HL-60 (cell line): ENCODE measurements around the gene MGME1.

ENCODE experiments used
- DNase-seq, 2 experiments: peaks; one replicate each; pipeline ENCODE4 v3.0.0-alpha.2; 2010 to 2020; ENCODE audit warnings: low read depth in 1 of 2, low spot score in 1 of 2
- H3K27ac ChIP-seq: fragments of 250-450 bp; sonication (Bioruptor Pico); replicated peaks from 2 replicates; pipeline ENCODE4 v1.5.1; 2020; ENCODE audit warnings: mild to moderate bottlenecking, moderate library complexity
- H3K27me3 ChIP-seq: fragments of 250-450 bp; sonication (Bioruptor Pico); 2 replicates; pipeline ENCODE4 v1.5.1; 2021; ENCODE audit warnings: mild to moderate bottlenecking, moderate library complexity; ENCODE audit not compliant: insufficient read depth, poor library complexity, severe bottlenecking
- H3K4me3 ChIP-seq: replicated peaks from 2 replicates; pipeline ENCODE4 v1.5.1; 2011; ENCODE audit warnings: mild to moderate bottlenecking, control low read depth, low read length; ENCODE audit not compliant: insufficient read depth
- CTCF ChIP-seq: IDR thresholded peaks from one replicate; pipeline ENCODE4 v1.5.1; 2011; ENCODE audit warnings: low read length, control low read depth, inconsistent platforms; ENCODE audit not compliant: insufficient read depth
- GABPA ChIP-seq: IDR thresholded peaks from 2 replicates; pipeline ENCODE4 v1.6.1; 2012; ENCODE audit warnings: low read depth
- POLR2AphosphoS5 ChIP-seq: IDR thresholded peaks from 2 replicates; pipeline ENCODE4 v1.6.1; 2012; ENCODE audit warnings: low read depth
- REST ChIP-seq: IDR thresholded peaks from 2 replicates; pipeline ENCODE4 v1.6.1; 2012; ENCODE audit warnings: low read depth; ENCODE audit not compliant: insufficient replicate concordance
- SPI1 ChIP-seq: IDR thresholded peaks from 2 replicates; pipeline ENCODE4 v1.6.1; 2012; ENCODE audit warnings: low read depth, mild to moderate bottlenecking, borderline replicate concordance

The MGME1 gene

GRCh38 chr20:17947474-17947815, 21.4 kb upstream of the MGME1 start:
- TF ChIP-seq GABPA (no peak), CTCF (no peak), SPI1 (no peak), REST (no peak), POLR2AphosphoS5 (no peak)
- H3K4me3 ChIP-seq = no peak overlapping the region
- no peaks in the 10 kb centered on the region for H3K27me3 ChIP-seq
- H3K27ac ChIP-seq = no peak overlapping the region
- DNase-seq = no peak

GRCh38 chr20:17948442-17948841, 20.4 kb upstream of the MGME1 start:
- TF ChIP-seq REST (no peak), POLR2AphosphoS5 (no peak), CTCF (no peak), SPI1 (no peak), GABPA (no peak)

GRCh38 chr20:17949899-17950298, 18.9 kb upstream of the MGME1 start:
- no peak for DNase-seq
- Histone ChIP-seq H3K27me3 (no peaks in the 10 kb centered on the region), H3K4me3 (no peak overlapping the region), H3K27ac (no peak overlapping the region)
- TF ChIP-seq REST (no peak), POLR2AphosphoS5 (no peak), CTCF (no peak), GABPA (no peak), SPI1 (no peak)

More at GRCh38 chr20:17948442-17948841, 20.4 kb upstream of the MGME1 start:
- Histone ChIP-seq H3K27me3 (no peaks in the 10 kb centered on the region), H3K27ac (no peak overlapping the region), H3K4me3 (no peak overlapping the region)
- no peak for DNase-seq
